ENCODE data around the gene FDX1.

FDX1 gene

GRCh38 chr11:110446061-110446460, 16.3 kb downstream of the FDX1 start:
- no peak for TF ChIP-seq Cebpa-rat (IDR thresholded peaks at IDR 0.05)
- Histone ChIP-seq H3K27me3 (no peaks in the 10 kb centered on the region), H3K4me1 (0 out of 2 replicates have a peak, but pooled peaks cover 4% of the 10 kb centered on the region), H3K36me3 (peaks cover 65% of the 10 kb centered on the region), H3K4me2 (no peak overlapping the region), H3K27ac (no peak overlapping the region), H3K9ac (no peak overlapping the region), H3K4me3 (no peak overlapping the region), H4K20me1 (peaks cover 64% of the 10 kb centered on the region), H3K9me3 (peaks cover 31% of the 10 kb centered on the region)

- Histone ChIP-seq H3K27me3 (no peaks in the 10 kb centered on the region), H3K4me1 (0 out of 2 replicates have a peak, but pooled peaks cover 4% of the 10 kb centered on the region), H3K36me3 (peaks cover 65% of the 10 kb centered on the region), H3K27ac (no peak overlapping the region), H3K9ac (no peak overlapping the region), H4K20me1 (peaks cover 60% of the 10 kb centered on the region), H3K9me3 (peaks cover 27% of the 10 kb centered on the region), H3K4me3 (no peak overlapping the region), H3K4me2 (no peak overlapping the region)
- no peak for TF ChIP-seq Cebpa-rat (IDR thresholded peaks at IDR 0.05)
Observed at GRCh38 chr11:110446594-110446993, 16.8 kb downstream of the FDX1 start.

- Histone ChIP-seq H3K27ac (no peak overlapping the region), H3K4me3 (no peak overlapping the region), H3K9ac (no peak overlapping the region), H4K20me1 (peaks cover 52% of the 10 kb centered on the region), H3K4me2 (no peak overlapping the region), H3K9me3 (peaks cover 22% of the 10 kb centered on the region), H3K4me1 (0 out of 2 replicates have a peak, but pooled peaks cover 4% of the 10 kb centered on the region), H3K27me3 (no peaks in the 10 kb centered on the region), H3K36me3 (peaks cover 62% of the 10 kb centered on the region)
- no peak for TF ChIP-seq Cebpa-rat (IDR thresholded peaks at IDR 0.05)
Observed at GRCh38 chr11:110447343-110447742, 17.6 kb downstream of the FDX1 start.

GRCh38 chr11:110447897-110448745, 18.4 kb downstream of the FDX1 start:
- Histone ChIP-seq H3K9me3 (peaks cover 16% of the 10 kb centered on the region; the same call in 1 of the 2 replicates), H3K27me3 (no peaks in the 10 kb centered on the region), H3K4me1 (0 out of 2 replicates have a peak, but pooled peaks cover 4% of the 10 kb centered on the region), H3K27ac (no peak overlapping the region), H3K9ac (no peak overlapping the region), H3K4me2 (no peak overlapping the region), H3K4me3 (no peak overlapping the region), H4K20me1 (peaks cover 46% of the 10 kb centered on the region), H3K36me3 (peaks cover 62% of the 10 kb centered on the region)
- no peak for TF ChIP-seq Cebpa-rat (IDR thresholded peaks at IDR 0.05)

- Histone ChIP-seq H3K9ac (no peak overlapping the region), H3K27ac (no peak overlapping the region), H4K20me1 (peaks cover 52% of the 10 kb centered on the region), H3K9me3 (peaks cover 11% of the 10 kb centered on the region; the same call in 1 of the 2 replicates), H3K4me3 (no peak overlapping the region), H3K36me3 (peaks cover 50% of the 10 kb centered on the region), H3K4me1 (peaks cover 13% of the 10 kb centered on the region; the same call in 1 of the 2 replicates), H3K4me2 (no peak overlapping the region), H3K27me3 (no peaks in the 10 kb centered on the region)
- no peak for TF ChIP-seq Cebpa-rat (IDR thresholded peaks at IDR 0.05)
Observed at GRCh38 chr11:110450246-110450645, 20.5 kb downstream of the FDX1 start.

- H4K20me1 ChIP-seq = peaks cover 49% of the 10 kb centered on the region
- peaks cover 51% of the 10 kb centered on the region for H3K36me3 ChIP-seq
- peaks cover 17% of the 10 kb centered on the region; the same call in 1 of the 2 replicates for H3K4me1 ChIP-seq
- no peak overlapping the region for H3K27ac ChIP-seq
- no peak for TF ChIP-seq Cebpa-rat (IDR thresholded peaks at IDR 0.05)
- peaks cover 11% of the 10 kb centered on the region; the same call in 1 of the 2 replicates for H3K9me3 ChIP-seq
- no peak overlapping the region for H3K9ac ChIP-seq
- no peak overlapping the region for H3K4me3 ChIP-seq
- no peak overlapping the region for H3K4me2 ChIP-seq
- H3K27me3 ChIP-seq = no peaks in the 10 kb centered on the region
Observed at GRCh38 chr11:110452720-110453119, 23.0 kb downstream of the FDX1 start.

- no peak overlapping the region for H3K4me3 ChIP-seq
- peaks cover 17% of the 10 kb centered on the region; the same call in 1 of the 2 replicates for H3K4me1 ChIP-seq
- no peak overlapping the region for H3K27ac ChIP-seq
- H3K9me3 ChIP-seq = peaks cover 11% of the 10 kb centered on the region; the same call in 1 of the 2 replicates
- peaks cover 58% of the 10 kb centered on the region for H3K36me3 ChIP-seq
- H3K9ac ChIP-seq = no peak overlapping the region
- H3K27me3 ChIP-seq = no peaks in the 10 kb centered on the region
- peaks cover 38% of the 10 kb centered on the region for H4K20me1 ChIP-seq
- TF ChIP-seq Cebpa-rat (IDR thresholded peaks at IDR 0.05) = no peak
- no peak overlapping the region for H3K4me2 ChIP-seq
Observed at GRCh38 chr11:110453684-110454354, 24.1 kb downstream of the FDX1 start.

GRCh38 chr11:110454609-110455008, 24.9 kb downstream of the FDX1 start:
- no peak overlapping the region for H3K4me3 ChIP-seq
- peaks cover 17% of the 10 kb centered on the region; the same call in 1 of the 2 replicates for H3K4me1 ChIP-seq
- H4K20me1 ChIP-seq = peaks cover 35% of the 10 kb centered on the region; the same call in 1 of the 2 replicates
- peaks cover 61% of the 10 kb centered on the region for H3K36me3 ChIP-seq
- no peak overlapping the region for H3K9ac ChIP-seq
- H3K9me3 ChIP-seq = peaks cover 10% of the 10 kb centered on the region; the same call in 1 of the 2 replicates
- H3K4me2 ChIP-seq = no peak overlapping the region
- no peak for TF ChIP-seq Cebpa-rat (IDR thresholded peaks at IDR 0.05)
- no peak overlapping the region for H3K27ac ChIP-seq
- no peaks in the 10 kb centered on the region for H3K27me3 ChIP-seq

- peaks cover 17% of the 10 kb centered on the region; the same call in 1 of the 2 replicates for H3K4me1 ChIP-seq
- H3K27me3 ChIP-seq = no peaks in the 10 kb centered on the region
- peaks cover 64% of the 10 kb centered on the region for H3K36me3 ChIP-seq
- H3K4me3 ChIP-seq = no peak overlapping the region
- no peak overlapping the region for H3K4me2 ChIP-seq
- no peak overlapping the region for H3K27ac ChIP-seq
- no peak overlapping the region for H3K9ac ChIP-seq
- H4K20me1 ChIP-seq = peaks cover 39% of the 10 kb centered on the region; the same call in 1 of the 2 replicates
- H3K9me3 ChIP-seq = 0 out of 2 replicates have a peak, but pooled peaks cover 3% of the 10 kb centered on the region
- TF ChIP-seq Cebpa-rat (IDR thresholded peaks at IDR 0.05) = no peak
Observed at GRCh38 chr11:110455718-110456117, 26.0 kb downstream of the FDX1 start.
